Lower lobe of right lung (tissue), 2 donors: Measurements from ENCODE around the gene NEK5. TPM values are rescaled to one million over a fixed set of nuclear protein-coding genes. Genes with fewer than 3 reads are reported as not detected.
"Not testable (repeated sequence)": the region's sequence is repeated elsewhere in the genome, so short reads cannot be mapped to it uniquely, and the experiment has no call there.

Experiments
- ATAC-seq, 2 donors: fragments of 200-7000 bp; cut with Tn5 transposase; one replicate each; pipeline ENCODE4 v1.9.1; 2020 to 2022; ENCODE audit warnings: mild to moderate bottlenecking in 2 of 2, moderate library complexity in 2 of 2
- DNase-seq: peaks from one replicate; pipeline ENCODE4 v3.0.0-alpha.2; 2020
- H3K27ac ChIP-seq: fragments of 200-600 bp; one replicate; pipeline ENCODE4 v1.8.0; 2022
- H3K27me3 ChIP-seq: fragments of 200-600 bp; one replicate; pipeline ENCODE4 v1.8.0; 2022; ENCODE audit warnings: low read depth
- H3K36me3 ChIP-seq: fragments of 200-600 bp; one replicate; pipeline ENCODE4 v1.8.0; 2022; ENCODE audit warnings: mild to moderate bottlenecking
- H3K4me1 ChIP-seq: fragments of 200-600 bp; one replicate; pipeline ENCODE4 v1.8.0; 2022
- H3K4me3 ChIP-seq: fragments of 200-600 bp; one replicate; pipeline ENCODE4 v1.8.0; 2022; ENCODE audit warnings: mild to moderate bottlenecking
- H3K9me3 ChIP-seq: fragments of 200-600 bp; one replicate; pipeline ENCODE4 v1.8.0; 2022
- intact Hi-C: fragments of 100-400 bp; cut with DNase I; formaldehyde crosslinking; loops from one replicate; pipeline ENCODE4 v1.11.0; 2022
- total RNA-seq: library from RNA; stranded (reverse); fragmentation: NEBNext Ultra II Directional; extraction: Animal tissue kit (Norgen Biotek cat#: 25700); gene quantifications from one replicate; pipeline ENCODE4 v1.2.1, GENCODE V29; 2021
- TF ChIP-seq, protein P1 (sequence below): fragments of 200-600 bp; IDR thresholded peaks from one replicate; pipeline ENCODE4 v1.8.0; 2022; ENCODE audit warnings: antibody characterized with exemption, mild to moderate bottlenecking
- donor health status: DM: no; HTN: yes; CAD: no; lungs with severe emphysema.

NEK5 gene
- total RNA-seq, 1 donor from 2014 or later: 4.1 TPM

DNA sequence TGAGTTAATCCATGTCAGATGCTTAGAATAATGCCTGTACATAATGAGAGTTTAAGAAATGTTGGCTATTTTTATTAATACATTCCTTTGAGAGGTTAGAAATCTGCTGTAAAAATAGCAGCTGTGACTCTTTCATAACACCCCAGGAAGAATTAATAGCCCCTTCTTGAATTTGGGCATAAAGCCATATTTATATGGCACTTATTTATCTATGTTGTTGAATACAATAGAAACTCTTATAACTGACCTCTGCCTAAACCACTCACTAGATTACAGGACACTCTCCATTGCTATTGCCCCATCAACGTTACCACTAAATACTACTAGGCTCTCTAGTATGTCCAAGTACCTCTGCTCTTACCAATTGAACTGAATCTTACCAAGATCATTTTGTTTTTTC lies 16.3 kb downstream of the NEK5 start:
- TF ChIP-seq, protein P1, sequence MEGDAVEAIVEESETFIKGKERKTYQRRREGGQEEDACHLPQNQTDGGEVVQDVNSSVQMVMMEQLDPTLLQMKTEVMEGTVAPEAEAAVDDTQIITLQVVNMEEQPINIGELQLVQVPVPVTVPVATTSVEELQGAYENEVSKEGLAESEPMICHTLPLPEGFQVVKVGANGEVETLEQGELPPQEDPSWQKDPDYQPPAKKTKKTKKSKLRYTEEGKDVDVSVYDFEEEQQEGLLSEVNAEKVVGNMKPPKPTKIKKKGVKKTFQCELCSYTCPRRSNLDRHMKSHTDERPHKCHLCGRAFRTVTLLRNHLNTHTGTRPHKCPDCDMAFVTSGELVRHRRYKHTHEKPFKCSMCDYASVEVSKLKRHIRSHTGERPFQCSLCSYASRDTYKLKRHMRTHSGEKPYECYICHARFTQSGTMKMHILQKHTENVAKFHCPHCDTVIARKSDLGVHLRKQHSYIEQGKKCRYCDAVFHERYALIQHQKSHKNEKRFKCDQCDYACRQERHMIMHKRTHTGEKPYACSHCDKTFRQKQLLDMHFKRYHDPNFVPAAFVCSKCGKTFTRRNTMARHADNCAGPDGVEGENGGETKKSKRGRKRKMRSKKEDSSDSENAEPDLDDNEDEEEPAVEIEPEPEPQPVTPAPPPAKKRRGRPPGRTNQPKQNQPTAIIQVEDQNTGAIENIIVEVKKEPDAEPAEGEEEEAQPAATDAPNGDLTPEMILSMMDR: no peak
- Histone ChIP-seq H3K27ac (no peak overlapping the region), H3K4me3 (no peak overlapping the region), H3K9me3 (no peaks in the 10 kb centered on the region), H3K4me1 (no peaks in the 10 kb centered on the region), H3K27me3 (no peaks in the 10 kb centered on the region), H3K36me3 (no peaks in the 10 kb centered on the region)
- ATAC-seq: no peak
- intact Hi-C loops: no loop called here
- no peak for DNase-seq

DNA sequence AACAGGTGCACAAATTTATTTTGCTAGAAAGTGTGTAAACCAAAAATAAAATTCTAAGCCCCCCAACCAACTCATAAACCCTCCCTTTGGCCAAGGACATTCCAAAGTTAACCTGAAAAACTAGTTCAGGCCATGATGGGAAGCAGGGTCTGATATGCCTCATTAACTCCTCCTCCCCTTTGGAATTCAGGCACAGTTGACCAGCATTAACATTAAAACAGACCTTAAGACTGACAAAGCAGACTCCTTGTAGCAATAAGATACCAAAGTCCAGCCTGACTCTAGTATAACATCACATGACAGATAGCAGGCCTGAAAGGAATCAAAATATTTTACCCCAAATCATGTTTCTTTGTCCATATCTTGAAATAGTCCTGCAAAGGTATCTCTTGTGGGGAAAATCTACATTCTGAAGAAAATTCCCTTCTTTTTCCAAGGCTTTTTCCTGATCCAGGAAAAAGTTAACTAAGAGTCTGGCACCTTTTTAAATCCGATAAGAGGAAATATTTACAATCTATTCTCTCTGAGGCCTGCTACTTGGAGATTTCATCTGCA lies 19.7 kb downstream of the NEK5 start:
- Histone ChIP-seq H3K36me3 (no peaks in the 10 kb centered on the region), H3K27ac (no peak overlapping the region), H3K4me3 (no peak overlapping the region), H3K4me1 (no peaks in the 10 kb centered on the region), H3K27me3 (no peaks in the 10 kb centered on the region), H3K9me3 (no peaks in the 10 kb centered on the region)
- no peak for ATAC-seq
- DNase-seq: no peak
- intact Hi-C loops: no loop called here
- TF ChIP-seq, protein P1: no peak

DNA sequence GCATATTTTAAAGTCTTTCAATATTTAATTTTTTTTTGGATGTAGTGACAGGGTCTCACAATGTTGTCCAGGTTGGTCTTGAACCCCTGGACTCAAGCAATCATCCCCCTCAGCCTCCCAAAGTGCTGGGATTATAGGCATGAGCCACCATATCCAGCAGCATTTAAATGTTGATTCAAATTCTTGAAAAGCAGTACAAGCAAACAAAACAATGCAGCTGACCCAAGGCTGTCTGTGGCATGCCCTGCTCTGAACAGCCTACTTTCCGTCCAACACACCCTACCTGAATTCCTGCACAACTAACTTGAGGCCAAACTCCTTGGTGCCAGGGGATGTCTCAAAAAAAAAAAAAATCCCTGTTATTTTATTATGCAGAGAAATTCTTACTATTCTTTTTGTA lies 23.0 kb downstream of the NEK5 start:
- TF ChIP-seq, protein P1: no peak
- intact Hi-C loops: no loop called here
- Histone ChIP-seq H3K36me3 (no peaks in the 10 kb centered on the region), H3K9me3 (no peaks in the 10 kb centered on the region), H3K4me3 (no peak overlapping the region), H3K4me1 (no peaks in the 10 kb centered on the region), H3K27me3 (no peaks in the 10 kb centered on the region), H3K27ac (no peak overlapping the region)
- DNase-seq: no peak
- ATAC-seq: no peak

DNA sequence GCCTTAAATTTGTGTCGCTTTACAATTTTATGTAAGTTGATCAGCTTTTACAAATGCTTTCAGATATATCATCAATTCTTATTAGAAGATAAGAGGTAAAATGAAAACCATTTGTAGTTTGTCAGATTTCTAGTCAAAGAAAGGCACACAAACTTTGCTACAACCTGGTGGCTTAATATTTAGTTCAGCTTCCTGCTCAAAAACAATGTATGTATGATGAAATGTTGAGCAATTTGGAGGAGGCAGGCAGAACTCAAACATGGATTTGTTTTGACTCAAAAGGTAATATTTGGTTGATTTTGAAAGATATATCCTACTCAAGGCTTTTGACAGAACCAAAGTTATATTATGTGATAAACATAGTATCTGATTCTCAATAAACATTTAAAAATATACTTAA lies 24.2 kb downstream of the NEK5 start:
- ATAC-seq (no peak), DNase-seq (no peak)
- intact Hi-C loops: no loop called here

DNA sequence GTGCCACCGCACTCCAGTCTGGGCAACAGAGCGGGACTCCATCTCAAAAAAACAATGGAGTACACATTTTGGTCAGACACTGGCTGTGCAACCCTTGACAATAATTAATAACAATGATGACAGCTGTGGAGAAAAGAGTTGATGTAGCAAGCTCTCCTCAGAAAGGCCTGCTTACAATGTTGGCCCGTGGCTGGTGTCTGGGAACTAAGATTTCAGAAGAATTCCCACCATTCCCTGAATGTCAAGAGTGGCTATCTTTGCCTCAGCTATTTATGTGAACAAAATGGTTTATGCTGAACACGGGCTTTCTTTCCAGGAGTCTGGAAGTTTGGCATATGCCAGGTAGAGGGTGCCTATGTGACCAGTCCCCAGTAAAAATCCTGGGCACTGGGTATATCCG lies 25.5 kb downstream of the NEK5 start:
- no peak overlapping the region for H3K4me3 ChIP-seq
- no peaks in the 10 kb centered on the region for H3K36me3 ChIP-seq
- no peaks in the 10 kb centered on the region for H3K27me3 ChIP-seq
- H3K4me1 ChIP-seq: no peaks in the 10 kb centered on the region
- no peaks in the 10 kb centered on the region for H3K9me3 ChIP-seq
- TF ChIP-seq, protein P1: no peak
- intact Hi-C loops: no loop called here
- H3K27ac ChIP-seq: no peak overlapping the region
- ATAC-seq (no peak), DNase-seq (no peak)

More for the DNA sequence above, 24.2 kb downstream of the NEK5 start:
- H3K4me1 ChIP-seq: no peaks in the 10 kb centered on the region
- no peaks in the 10 kb centered on the region for H3K36me3 ChIP-seq
- TF ChIP-seq, protein P1: no peak
- no peaks in the 10 kb centered on the region for H3K9me3 ChIP-seq
- H3K4me3 ChIP-seq: no peak overlapping the region
- no peaks in the 10 kb centered on the region for H3K27me3 ChIP-seq
- no peak overlapping the region for H3K27ac ChIP-seq

DNA sequence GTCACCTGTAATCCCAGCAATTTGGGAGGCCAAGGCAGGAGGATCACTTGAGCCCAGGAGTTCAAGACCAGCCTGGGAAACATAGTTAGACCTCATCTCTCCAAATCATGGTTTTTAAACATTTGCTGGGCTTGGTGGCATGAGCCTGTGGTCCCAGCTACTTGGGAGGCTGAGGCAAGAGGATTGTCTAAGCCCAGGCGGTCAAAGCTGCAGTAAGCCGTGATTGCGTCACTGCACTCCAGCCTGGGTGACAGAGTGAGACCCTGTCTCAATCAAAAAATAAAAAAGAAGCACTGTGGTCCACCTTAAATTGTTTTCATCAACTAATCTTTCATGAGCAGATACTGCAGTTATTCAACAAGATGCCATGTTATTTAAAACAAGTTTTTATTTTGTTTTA lies 26.4 kb downstream of the NEK5 start:
- H3K4me1 ChIP-seq, H3K4me3 ChIP-seq, H3K27me3 ChIP-seq, H3K9me3 ChIP-seq, H3K36me3 ChIP-seq, ATAC-seq, H3K27ac ChIP-seq, intact Hi-C loops, DNase-seq: not testable (repeated sequence)
